ENCODE measurements around the gene AGA. TPM values are rescaled to one million over a fixed set of nuclear protein-coding genes. Genes with fewer than 3 reads are reported as not detected.

Gene AGA
- total RNA-seq, 1 experiment from 2014 or later: 35.4 TPM

- CTCF ChIA-PET: no interaction called here
- no peaks in the 10 kb centered on the region for H3K9me3 Mint-ChIP-seq (ENCODE audit: unreplicated experiment)
- no peaks in the 10 kb centered on the region for H3K27me3 Mint-ChIP-seq (ENCODE audit: insufficient read depth, unreplicated experiment)
- no peak overlapping the region for H3K27ac Mint-ChIP-seq (ENCODE audit: unreplicated experiment)
- H3K36me3 Mint-ChIP-seq (ENCODE audit: insufficient read depth, unreplicated experiment): no peaks in the 10 kb centered on the region
- Histone ChIP-seq H3K9me3 (no peaks in the 10 kb centered on the region), H3K4me3 (ENCODE audit: low read depth, low read length) (no peak overlapping the region), H3K4me1 (0 out of 2 replicates have a peak, but pooled peaks cover 1% of the 10 kb centered on the region), H3K36me3 (ENCODE audit: control insufficient read depth, insufficient read depth, low read length) (no peaks in the 10 kb centered on the region), H3K27me3 (replicated peaks; ENCODE audit: control insufficient read depth, insufficient read depth, low read length) (no peaks in the 10 kb centered on the region)
- H3K4me3 Mint-ChIP-seq (ENCODE audit: unreplicated experiment): no peak overlapping the region
- POLR2A ChIA-PET: no interaction called here
- no TSS peak for BruUV-seq (replicated peaks)
- intact Hi-C loops (cut with micrococcal nuclease; ENCODE audit: unreplicated experiment): no loop called here
- DNase-seq: no peak
- no peaks in the 10 kb centered on the region for H3K4me1 Mint-ChIP-seq (ENCODE audit: low read depth, unreplicated experiment)
- no peak for TF ChIP-seq CTCF (IDR thresholded peaks at IDR 0.05; ENCODE audit: insufficient read depth in 1 of 2, low read depth in 1 of 2, low read length in 1 of 2, severe bottlenecking in 1 of 2, unreplicated experiment in 1 of 2)
Measured at GRCh38 chr4:177489471-177490246, 47.4 kb upstream of the AGA start.

- no TSS peak for BruUV-seq (replicated peaks)
- Mint-ChIP-seq H3K4me3 (ENCODE audit: unreplicated experiment) (no peak overlapping the region), H3K36me3 (ENCODE audit: insufficient read depth, unreplicated experiment) (no peaks in the 10 kb centered on the region), H3K27me3 (ENCODE audit: insufficient read depth, unreplicated experiment) (no peaks in the 10 kb centered on the region), H3K4me1 (ENCODE audit: low read depth, unreplicated experiment) (no peaks in the 10 kb centered on the region), H3K9me3 (ENCODE audit: unreplicated experiment) (no peaks in the 10 kb centered on the region), H3K27ac (ENCODE audit: unreplicated experiment) (no peak overlapping the region)
- Histone ChIP-seq H3K4me3 (ENCODE audit: low read depth, low read length) (no peak overlapping the region), H3K27me3 (replicated peaks; ENCODE audit: control insufficient read depth, insufficient read depth, low read length) (no peaks in the 10 kb centered on the region), H3K36me3 (ENCODE audit: control insufficient read depth, insufficient read depth, low read length) (no peaks in the 10 kb centered on the region), H3K9me3 (no peaks in the 10 kb centered on the region), H3K4me1 (0 out of 2 replicates have a peak, but pooled peaks cover 5% of the 10 kb centered on the region)
- POLR2A ChIA-PET: no interaction called here
- intact Hi-C loops (cut with micrococcal nuclease; ENCODE audit: unreplicated experiment): no loop called here
- no peak for DNase-seq
- no peak for TF ChIP-seq CTCF (IDR thresholded peaks at IDR 0.05; ENCODE audit: insufficient read depth in 1 of 2, low read depth in 1 of 2, low read length in 1 of 2, severe bottlenecking in 1 of 2, unreplicated experiment in 1 of 2)
- CTCF ChIA-PET: no interaction called here
Measured at GRCh38 chr4:177487977-177488376, 45.7 kb upstream of the AGA start.

- no peak overlapping the region for H3K4me3 Mint-ChIP-seq (ENCODE audit: unreplicated experiment)
- POLR2A ChIA-PET: no interaction called here
- no peak for TF ChIP-seq CTCF (IDR thresholded peaks at IDR 0.05; ENCODE audit: insufficient read depth in 1 of 2, low read depth in 1 of 2, low read length in 1 of 2, severe bottlenecking in 1 of 2, unreplicated experiment in 1 of 2)
- 0 out of 2 replicates have a peak, but pooled peaks cover 5% of the 10 kb centered on the region for H3K4me1 ChIP-seq
- no TSS peak for BruUV-seq (replicated peaks)
- H3K36me3 ChIP-seq (ENCODE audit: control insufficient read depth, insufficient read depth, low read length): no peaks in the 10 kb centered on the region
- CTCF ChIA-PET: no interaction called here
- H3K4me1 Mint-ChIP-seq (ENCODE audit: low read depth, unreplicated experiment): no peaks in the 10 kb centered on the region
- H3K9me3 ChIP-seq: no peaks in the 10 kb centered on the region
- H3K27me3 ChIP-seq (replicated peaks; ENCODE audit: control insufficient read depth, insufficient read depth, low read length): no peaks in the 10 kb centered on the region
- intact Hi-C loops (cut with micrococcal nuclease; ENCODE audit: unreplicated experiment): no loop called here
- H3K9me3 Mint-ChIP-seq (ENCODE audit: unreplicated experiment): no peaks in the 10 kb centered on the region
- DNase-seq: no peak
- no peak overlapping the region for H3K27ac Mint-ChIP-seq (ENCODE audit: unreplicated experiment)
- H3K4me3 ChIP-seq (ENCODE audit: low read depth, low read length): no peak overlapping the region
- no peaks in the 10 kb centered on the region for H3K27me3 Mint-ChIP-seq (ENCODE audit: insufficient read depth, unreplicated experiment)
- no peaks in the 10 kb centered on the region for H3K36me3 Mint-ChIP-seq (ENCODE audit: insufficient read depth, unreplicated experiment)
Measured at GRCh38 chr4:177485528-177485927, 43.3 kb upstream of the AGA start.
